GM12864 (cell line): ENCODE data around the gene C18orf63.
"Not testable (repeated sequence)": the region's sequence is repeated elsewhere in the genome, so short reads cannot be mapped to it uniquely, and the experiment has no call there.

Experiments used
- DNase-seq: peaks from one replicate; pipeline ENCODE4 v3.0.0-alpha.2; 2011; ENCODE audit warnings: low read depth
- H3K4me3 ChIP-seq: 2 replicates; pipeline ENCODE4 v1.5.1; 2011; ENCODE audit warnings: mild to moderate bottlenecking, low read depth, low read length, control low read depth
- CTCF ChIP-seq: IDR thresholded peaks from 2 replicates; pipeline ENCODE4 v1.5.1; 2011; ENCODE audit warnings: low read depth, mild to moderate bottlenecking, moderate library complexity, low read length, control low read depth, inconsistent platforms; ENCODE audit errors: missing control alignments

C18orf63 gene

GRCh38 chr18:74281011-74281979, 34.3 kb upstream of the C18orf63 start:
- TF ChIP-seq CTCF = no peak
- H3K4me3 ChIP-seq = no peak overlapping the region
- no peak for DNase-seq

GRCh38 chr18:74281980-74282754, 33.5 kb upstream of the C18orf63 start:
- no peak for TF ChIP-seq CTCF
- H3K4me3 ChIP-seq = no peak overlapping the region
- DNase-seq = no peak

GRCh38 chr18:74282755-74283554, 32.7 kb upstream of the C18orf63 start:
- no peak for DNase-seq
- no peak overlapping the region for H3K4me3 ChIP-seq
- no peak for TF ChIP-seq CTCF

- no peak overlapping the region for H3K4me3 ChIP-seq
- TF ChIP-seq CTCF = no peak
- DNase-seq = no peak
Observed at GRCh38 chr18:74283646-74284045, 32.0 kb upstream of the C18orf63 start.

GRCh38 chr18:74284191-74284979, 31.3 kb upstream of the C18orf63 start:
- no peak for DNase-seq
- no peak overlapping the region for H3K4me3 ChIP-seq
- TF ChIP-seq CTCF = no peak

- TF ChIP-seq CTCF = no peak
- no peak overlapping the region for H3K4me3 ChIP-seq
- no peak for DNase-seq
Observed at GRCh38 chr18:74284980-74285355, 30.7 kb upstream of the C18orf63 start.

GRCh38 chr18:74285583-74285982, 30.1 kb upstream of the C18orf63 start:
- H3K4me3 ChIP-seq, DNase-seq: not testable (repeated sequence)
